ENCODE data around the gene AREL1. TPM values are rescaled to one million over a fixed set of nuclear protein-coding genes. Genes with fewer than 3 reads are reported as not detected.

The AREL1 gene
- total RNA-seq, 1 experiment from 2014 or later: 44.7 TPM

GRCh38 chr14:74739293-74740030 lies 26.6 kb upstream of the AREL1 start:
- no peak overlapping the region for H3K27ac ChIP-seq (ENCODE audit: low read length)
- ChIA-PET POLR2A (no interaction called here), CTCF (interaction anchor here (0.6 kb wide), 1 partner anchor 376 kb away, joined by 7 read pairs; no protein-coding TSS in a partner anchor)
- no TSS peak for BruUV-seq (replicated peaks)
- peaks cover 5% of the 10 kb centered on the region; the same call in 1 of the 2 replicates for H3K36me3 ChIP-seq (ENCODE audit: control insufficient read depth, insufficient read depth, low read length)
- no peaks in the 10 kb centered on the region for H3K27me3 ChIP-seq (ENCODE audit: control insufficient read depth, insufficient read depth, low read length)
- DNase-seq (ENCODE audit: low read depth, low spot score): no peak
- TF ChIP-seq SIN3A (IDR thresholded peaks at IDR 0.05; ENCODE audit: borderline replicate concordance, insufficient read depth, low read depth, low read length) (no peak), POLR2AphosphoS5 (IDR thresholded peaks at IDR 0.05; ENCODE audit: low read depth, low read length) (no peak; the same call in 1 of the 2 replicates), TCF7L2 (IDR thresholded peaks at IDR 0.05; ENCODE audit: low read depth, low read length) (no peak)
- TF ChIP-seq, protein P1, sequence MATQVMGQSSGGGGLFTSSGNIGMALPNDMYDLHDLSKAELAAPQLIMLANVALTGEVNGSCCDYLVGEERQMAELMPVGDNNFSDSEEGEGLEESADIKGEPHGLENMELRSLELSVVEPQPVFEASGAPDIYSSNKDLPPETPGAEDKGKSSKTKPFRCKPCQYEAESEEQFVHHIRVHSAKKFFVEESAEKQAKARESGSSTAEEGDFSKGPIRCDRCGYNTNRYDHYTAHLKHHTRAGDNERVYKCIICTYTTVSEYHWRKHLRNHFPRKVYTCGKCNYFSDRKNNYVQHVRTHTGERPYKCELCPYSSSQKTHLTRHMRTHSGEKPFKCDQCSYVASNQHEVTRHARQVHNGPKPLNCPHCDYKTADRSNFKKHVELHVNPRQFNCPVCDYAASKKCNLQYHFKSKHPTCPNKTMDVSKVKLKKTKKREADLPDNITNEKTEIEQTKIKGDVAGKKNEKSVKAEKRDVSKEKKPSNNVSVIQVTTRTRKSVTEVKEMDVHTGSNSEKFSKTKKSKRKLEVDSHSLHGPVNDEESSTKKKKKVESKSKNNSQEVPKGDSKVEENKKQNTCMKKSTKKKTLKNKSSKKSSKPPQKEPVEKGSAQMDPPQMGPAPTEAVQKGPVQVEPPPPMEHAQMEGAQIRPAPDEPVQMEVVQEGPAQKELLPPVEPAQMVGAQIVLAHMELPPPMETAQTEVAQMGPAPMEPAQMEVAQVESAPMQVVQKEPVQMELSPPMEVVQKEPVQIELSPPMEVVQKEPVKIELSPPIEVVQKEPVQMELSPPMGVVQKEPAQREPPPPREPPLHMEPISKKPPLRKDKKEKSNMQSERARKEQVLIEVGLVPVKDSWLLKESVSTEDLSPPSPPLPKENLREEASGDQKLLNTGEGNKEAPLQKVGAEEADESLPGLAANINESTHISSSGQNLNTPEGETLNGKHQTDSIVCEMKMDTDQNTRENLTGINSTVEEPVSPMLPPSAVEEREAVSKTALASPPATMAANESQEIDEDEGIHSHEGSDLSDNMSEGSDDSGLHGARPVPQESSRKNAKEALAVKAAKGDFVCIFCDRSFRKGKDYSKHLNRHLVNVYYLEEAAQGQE (IDR thresholded peaks at IDR 0.05; ENCODE audit: insufficient read depth in 1 of 2, low read depth in 2 of 2, low read length in 1 of 2): no peak
- TF ChIP-seq, protein P2, sequence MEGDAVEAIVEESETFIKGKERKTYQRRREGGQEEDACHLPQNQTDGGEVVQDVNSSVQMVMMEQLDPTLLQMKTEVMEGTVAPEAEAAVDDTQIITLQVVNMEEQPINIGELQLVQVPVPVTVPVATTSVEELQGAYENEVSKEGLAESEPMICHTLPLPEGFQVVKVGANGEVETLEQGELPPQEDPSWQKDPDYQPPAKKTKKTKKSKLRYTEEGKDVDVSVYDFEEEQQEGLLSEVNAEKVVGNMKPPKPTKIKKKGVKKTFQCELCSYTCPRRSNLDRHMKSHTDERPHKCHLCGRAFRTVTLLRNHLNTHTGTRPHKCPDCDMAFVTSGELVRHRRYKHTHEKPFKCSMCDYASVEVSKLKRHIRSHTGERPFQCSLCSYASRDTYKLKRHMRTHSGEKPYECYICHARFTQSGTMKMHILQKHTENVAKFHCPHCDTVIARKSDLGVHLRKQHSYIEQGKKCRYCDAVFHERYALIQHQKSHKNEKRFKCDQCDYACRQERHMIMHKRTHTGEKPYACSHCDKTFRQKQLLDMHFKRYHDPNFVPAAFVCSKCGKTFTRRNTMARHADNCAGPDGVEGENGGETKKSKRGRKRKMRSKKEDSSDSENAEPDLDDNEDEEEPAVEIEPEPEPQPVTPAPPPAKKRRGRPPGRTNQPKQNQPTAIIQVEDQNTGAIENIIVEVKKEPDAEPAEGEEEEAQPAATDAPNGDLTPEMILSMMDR (IDR thresholded peaks at IDR 0.05): no peak
- H3K4me1 ChIP-seq (ENCODE audit: control insufficient read depth, insufficient read depth, low read length): no peaks in the 10 kb centered on the region
- H3K9me3 ChIP-seq (ENCODE audit: control insufficient read depth, insufficient read depth, low read depth, low read length): no peaks in the 10 kb centered on the region
- no peak overlapping the region for H3K4me3 ChIP-seq (ENCODE audit: low read depth in 2 of 2, low read length in 2 of 2)
- no peak for ATAC-seq
- intact Hi-C loops (cut with micrococcal nuclease; ENCODE audit: unreplicated experiment) (no loop called here), in situ Hi-C loops (cut with HindIII; ENCODE audit: low pct_unique_long_range_greater_than_20kb, low sequenced_read_pairs) (no loop called here)

- no peaks in the 10 kb centered on the region for H3K27me3 ChIP-seq (ENCODE audit: control insufficient read depth, insufficient read depth, low read length)
- TF ChIP-seq TCF7L2 (IDR thresholded peaks at IDR 0.05; ENCODE audit: low read depth, low read length) (no peak), SIN3A (IDR thresholded peaks at IDR 0.05; ENCODE audit: borderline replicate concordance, insufficient read depth, low read depth, low read length) (no peak), POLR2AphosphoS5 (IDR thresholded peaks at IDR 0.05; ENCODE audit: low read depth, low read length) (no peak)
- TF ChIP-seq, protein P1 (IDR thresholded peaks at IDR 0.05; ENCODE audit: insufficient read depth in 1 of 2, low read depth in 2 of 2, low read length in 1 of 2): no peak
- TF ChIP-seq, protein P2 (IDR thresholded peaks at IDR 0.05): no peak
- H3K27ac ChIP-seq (ENCODE audit: low read length): no peak overlapping the region
- peaks cover 13% of the 10 kb centered on the region; the same call in 1 of the 2 replicates for H3K36me3 ChIP-seq (ENCODE audit: control insufficient read depth, insufficient read depth, low read length)
- POLR2A ChIA-PET: no interaction called here
- ATAC-seq (no peak), DNase-seq (ENCODE audit: low read depth, low spot score) (no peak)
- no peak overlapping the region for H3K4me3 ChIP-seq (ENCODE audit: low read depth in 2 of 2, low read length in 2 of 2)
- intact Hi-C loops (cut with micrococcal nuclease; ENCODE audit: unreplicated experiment): no loop called here
- BruUV-seq (replicated peaks): no TSS peak
- in situ Hi-C loops (cut with HindIII; ENCODE audit: low pct_unique_long_range_greater_than_20kb, low sequenced_read_pairs): no loop called here
- H3K9me3 ChIP-seq (ENCODE audit: control insufficient read depth, insufficient read depth, low read depth, low read length): no peaks in the 10 kb centered on the region
- CTCF ChIA-PET: no interaction called here
- H3K4me1 ChIP-seq (ENCODE audit: control insufficient read depth, insufficient read depth, low read length): no peaks in the 10 kb centered on the region
Measured at GRCh38 chr14:74737753-74738325, 25.0 kb upstream of the AREL1 start.
